HUDEP-2 (cell line): ENCODE data around the gene NFATC2.

Experiments
- DNase-seq, 76 experiments: peaks; one replicate each; lab custom pipeline; 2025; ENCODE audit not compliant: unreplicated experiment in 76 of 76; lab: John Stamatoyannopoulos, UW

The NFATC2 gene

DNA sequence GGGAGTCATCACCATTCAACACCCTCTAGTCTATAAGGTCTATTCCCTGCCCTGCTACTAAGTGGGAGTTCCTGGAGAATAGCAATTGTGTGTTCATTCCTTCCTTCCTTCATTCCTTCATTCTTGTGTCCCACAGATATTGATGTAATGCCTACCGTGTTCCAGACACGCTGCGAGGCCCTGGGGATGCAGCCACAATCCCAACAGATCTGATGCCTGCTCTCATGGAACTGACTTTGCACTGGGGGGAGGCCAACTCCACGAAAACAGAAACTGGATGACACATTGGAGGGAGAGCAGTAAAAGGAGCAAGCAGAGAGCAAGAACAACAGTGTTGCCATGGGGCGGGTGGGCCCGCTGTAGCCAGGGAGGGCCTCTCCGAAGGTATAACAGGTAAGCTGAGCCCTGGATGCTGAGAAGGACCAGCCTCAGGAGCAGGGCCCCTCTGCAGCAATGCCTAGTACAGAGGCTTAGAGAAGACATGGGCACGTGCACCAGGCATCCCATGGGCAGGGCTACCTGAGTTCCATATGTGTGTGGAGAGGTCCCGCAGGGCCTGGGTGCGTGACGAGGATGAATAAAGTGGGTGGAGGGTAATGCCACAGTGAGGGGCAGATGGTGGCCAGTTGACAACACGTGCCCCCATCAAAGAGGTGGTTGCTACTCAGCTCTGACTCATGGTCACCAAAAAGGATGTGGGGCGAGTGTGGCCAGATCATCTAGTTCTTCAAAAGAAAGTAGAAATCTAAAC is 173.9 kb downstream of the NFATC2 start:
- no peak for DNase-seq

GRCh38 chr20:51366155-51366886 is 176.2 kb downstream of the NFATC2 start:
- DNase-seq: no peak

DNA sequence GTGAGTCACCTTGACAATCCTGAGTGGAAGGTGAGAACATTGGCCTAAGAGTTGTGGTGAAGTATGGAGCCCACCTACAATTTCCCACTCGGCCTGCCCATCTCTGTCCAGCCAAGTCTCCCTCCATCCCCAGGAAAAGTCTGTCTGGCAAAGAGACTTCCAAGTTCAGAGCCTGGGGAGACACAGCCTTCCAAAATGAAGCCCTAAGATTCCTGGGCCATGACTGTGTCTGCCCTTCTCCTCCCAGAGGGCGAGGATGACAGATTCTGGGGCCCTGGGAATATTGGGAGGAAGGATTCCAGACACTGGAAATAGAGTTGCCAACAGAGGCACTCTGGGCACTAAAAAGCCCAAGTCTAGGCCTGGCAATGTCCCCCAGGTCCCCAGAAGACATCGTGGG is 176.8 kb downstream of the NFATC2 start:
- no peak for DNase-seq

DNA sequence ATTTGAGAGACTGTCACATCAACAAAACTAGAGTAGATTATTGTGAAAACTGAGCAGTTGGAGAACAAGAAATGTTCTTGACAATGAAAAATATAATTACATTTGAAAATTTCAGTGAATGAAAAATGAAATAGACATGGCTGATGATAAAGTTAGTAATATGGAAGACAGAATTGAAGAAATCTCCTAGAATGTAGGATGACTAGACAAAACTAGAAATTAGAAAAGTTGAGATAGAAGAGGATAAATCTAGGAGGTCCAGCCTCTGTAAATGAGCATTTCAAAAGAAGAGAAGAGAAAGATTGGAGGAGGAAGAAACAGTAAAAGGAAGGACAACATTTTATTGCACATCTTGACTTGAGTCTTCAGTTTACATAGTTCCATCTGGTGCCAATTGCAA is 178.7 kb downstream of the NFATC2 start:
- DNase-seq: no peak

DNA sequence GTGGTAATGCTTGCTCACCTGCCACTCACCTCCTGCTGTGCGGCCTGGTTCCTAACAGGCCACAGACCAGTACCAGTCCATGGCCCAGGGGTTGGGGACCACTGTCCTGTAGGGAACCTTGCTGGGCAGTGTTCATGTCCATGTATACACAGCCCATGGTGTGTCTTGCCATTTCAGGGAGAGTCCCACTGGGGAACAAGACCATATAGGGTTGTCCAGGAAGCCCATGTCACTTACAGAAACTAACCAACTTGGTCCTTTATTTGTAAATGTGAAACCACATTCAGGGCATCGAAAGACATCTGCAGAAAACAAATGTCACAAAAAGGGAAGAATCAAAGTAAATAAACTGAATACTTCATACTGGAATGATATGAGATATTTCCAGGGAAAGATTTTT is 179.1 kb downstream of the NFATC2 start:
- DNase-seq: no peak

GRCh38 chr20:51362254-51362653 is 180.3 kb downstream of the NFATC2 start:
- DNase-seq: no peak

DNA sequence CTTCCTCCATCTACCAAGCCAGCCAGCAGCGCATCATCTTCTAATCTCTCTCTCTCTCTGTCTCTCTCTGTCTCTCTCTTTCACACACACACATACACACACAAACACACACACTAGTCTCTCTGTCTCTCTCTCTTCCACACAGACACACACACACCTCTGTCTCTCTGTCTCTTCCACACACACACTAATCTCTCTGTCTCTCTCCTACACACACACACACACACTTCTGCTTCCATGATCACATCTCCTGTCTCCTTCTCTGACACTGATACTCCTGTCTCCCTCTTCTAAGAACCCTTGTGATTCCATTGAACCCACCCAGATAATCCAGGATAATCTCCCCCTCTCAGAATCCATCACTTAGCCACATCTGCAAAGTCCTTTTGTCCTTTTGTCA is 181.3 kb downstream of the NFATC2 start:
- DNase-seq: no peak

GRCh38 chr20:51360451-51361201 is 181.9 kb downstream of the NFATC2 start:
- DNase-seq: no peak

GRCh38 chr20:51359947-51360346 is 182.6 kb downstream of the NFATC2 start:
- no peak for DNase-seq

DNA sequence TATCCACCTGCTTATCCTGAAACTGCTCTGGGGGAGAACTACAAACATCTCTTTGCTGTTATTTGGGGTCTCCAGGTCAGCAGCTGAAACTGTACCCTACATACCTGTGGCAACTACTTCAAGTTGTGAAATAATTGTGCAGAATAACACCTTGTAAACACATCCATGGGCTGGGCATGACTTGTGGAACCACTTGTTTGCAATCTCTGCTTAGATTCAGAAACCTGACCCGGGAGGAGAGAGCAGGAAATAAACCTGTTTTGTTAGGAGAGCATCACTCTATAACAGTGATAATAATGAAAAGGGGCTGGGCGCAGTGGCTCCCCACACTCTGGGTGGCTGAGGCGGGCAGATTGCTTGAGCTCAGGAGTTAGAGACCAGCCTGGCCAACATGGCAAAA is 183.1 kb downstream of the NFATC2 start:
- DNase-seq: no peak

DNA sequence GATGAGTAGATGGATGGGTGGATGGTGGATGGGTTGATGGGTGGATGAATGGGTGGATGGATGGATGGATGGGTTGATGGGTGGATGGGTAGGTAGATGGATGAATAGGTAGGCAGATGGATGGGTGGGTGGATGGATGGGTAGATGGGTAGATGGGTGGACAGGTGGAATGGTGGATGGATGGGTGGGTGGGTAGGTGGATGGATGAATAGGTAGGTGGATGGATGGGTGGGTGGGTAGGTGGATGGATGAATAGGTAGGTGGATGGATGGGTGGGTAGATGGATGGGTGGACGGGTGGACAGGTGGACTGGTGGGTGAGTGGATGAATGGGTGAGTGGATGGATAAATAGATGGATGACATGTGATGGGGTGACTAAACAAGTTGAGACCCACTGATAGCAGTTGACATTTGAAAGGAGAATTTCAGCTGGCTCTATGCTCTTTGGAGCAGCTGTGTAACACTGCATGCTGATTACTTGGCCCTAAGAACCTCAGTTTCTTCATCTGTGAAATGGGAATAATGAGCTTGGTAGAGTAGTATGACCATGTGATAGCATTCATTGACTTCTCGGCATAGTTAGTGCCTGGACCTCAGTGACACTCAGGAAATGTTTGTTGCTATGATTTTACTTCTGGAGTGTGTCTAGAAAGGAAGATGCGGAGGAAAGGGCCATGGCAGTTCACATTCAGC is 184.3 kb downstream of the NFATC2 start:
- no peak for DNase-seq

DNA sequence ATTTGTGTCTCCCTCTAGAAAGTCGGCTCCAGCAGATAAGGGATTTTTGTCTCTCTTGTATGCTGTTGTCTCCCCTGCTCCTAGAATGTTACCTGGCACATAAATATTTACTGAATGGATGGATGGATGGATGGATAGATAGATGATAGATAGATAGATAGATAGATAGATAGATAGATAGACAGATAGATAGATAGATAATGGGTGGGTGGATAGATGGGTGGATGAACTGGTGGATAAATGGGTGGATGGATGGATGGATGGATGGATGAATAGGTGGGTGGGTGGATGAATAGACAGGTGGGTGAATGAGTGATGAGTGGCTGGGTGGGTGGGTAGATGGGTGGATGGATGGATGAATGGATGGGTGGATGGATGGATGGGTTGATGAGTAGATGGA is 185.0 kb downstream of the NFATC2 start:
- no peak for DNase-seq

- DNase-seq: no peak
Measured at GRCh38 chr20:51356871-51357270, 185.6 kb downstream of the NFATC2 start.

DNA sequence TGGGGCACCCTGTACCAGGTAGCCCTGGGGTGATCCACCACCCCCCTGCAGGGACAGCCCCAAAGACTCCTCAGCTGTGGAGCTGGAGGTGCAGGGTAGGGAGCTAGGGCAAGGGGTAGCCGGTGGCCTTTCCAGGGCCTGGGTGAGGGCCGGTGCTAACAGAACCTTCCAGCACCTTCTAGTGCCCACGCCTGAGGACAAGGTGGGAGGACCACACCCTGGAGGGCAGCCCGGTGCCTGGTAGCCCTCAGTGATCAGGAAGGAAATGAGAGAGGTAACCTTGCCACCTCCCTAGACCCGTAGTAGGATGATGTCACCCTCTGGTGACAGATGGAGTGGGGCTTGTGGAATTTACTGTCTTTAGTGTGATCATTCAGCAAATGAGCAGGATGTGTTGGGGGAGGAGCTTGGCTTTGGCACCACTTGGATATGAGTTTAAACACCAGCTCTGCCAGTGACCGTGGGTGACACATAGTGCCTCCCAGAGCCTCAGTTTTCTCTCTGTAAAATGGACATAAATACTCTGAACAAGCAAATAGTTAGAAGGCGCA is 187.7 kb downstream of the NFATC2 start:
- no peak for DNase-seq

- DNase-seq: no peak
Measured at GRCh38 chr20:51354191-51354768, 188.2 kb downstream of the NFATC2 start.

DNA sequence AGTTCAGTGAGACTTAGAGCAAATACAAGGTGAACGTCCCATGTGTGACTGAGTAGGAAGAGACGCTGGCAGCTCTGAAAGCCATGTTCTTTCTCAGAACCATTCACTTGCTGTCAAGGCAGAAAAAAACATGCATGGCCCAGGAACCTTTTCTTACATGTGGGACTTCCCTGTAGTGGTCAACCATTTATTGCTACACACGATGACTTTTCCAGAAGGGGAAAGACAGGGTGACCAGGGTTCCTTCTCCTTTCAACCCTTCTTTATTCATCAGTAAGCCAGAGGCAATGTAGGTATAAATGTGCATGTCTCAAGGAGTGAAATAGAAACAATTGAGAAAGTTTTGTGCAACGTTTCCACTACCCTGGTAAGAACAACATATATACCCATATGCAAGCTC is 189.0 kb downstream of the NFATC2 start:
- no peak for DNase-seq

DNA sequence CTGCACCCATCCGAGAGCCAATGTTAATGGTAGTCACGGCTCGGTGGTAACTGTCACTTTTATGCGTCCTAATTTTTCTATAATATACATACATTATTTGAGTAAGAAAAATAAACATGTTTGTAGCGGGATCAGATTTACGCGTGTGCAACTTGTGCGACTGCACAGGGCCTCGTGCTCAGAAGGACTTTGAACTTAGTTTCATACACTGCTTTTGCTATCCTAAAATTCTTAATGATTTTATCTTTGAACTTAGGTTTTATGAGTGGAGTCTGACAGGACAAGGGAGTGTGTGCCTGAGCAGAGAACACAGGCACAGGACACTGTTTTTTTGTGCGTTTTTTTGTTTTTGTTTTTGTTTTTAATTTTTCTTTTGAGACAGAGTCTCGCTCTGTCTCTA is 189.7 kb downstream of the NFATC2 start:
- DNase-seq: no peak

DNA sequence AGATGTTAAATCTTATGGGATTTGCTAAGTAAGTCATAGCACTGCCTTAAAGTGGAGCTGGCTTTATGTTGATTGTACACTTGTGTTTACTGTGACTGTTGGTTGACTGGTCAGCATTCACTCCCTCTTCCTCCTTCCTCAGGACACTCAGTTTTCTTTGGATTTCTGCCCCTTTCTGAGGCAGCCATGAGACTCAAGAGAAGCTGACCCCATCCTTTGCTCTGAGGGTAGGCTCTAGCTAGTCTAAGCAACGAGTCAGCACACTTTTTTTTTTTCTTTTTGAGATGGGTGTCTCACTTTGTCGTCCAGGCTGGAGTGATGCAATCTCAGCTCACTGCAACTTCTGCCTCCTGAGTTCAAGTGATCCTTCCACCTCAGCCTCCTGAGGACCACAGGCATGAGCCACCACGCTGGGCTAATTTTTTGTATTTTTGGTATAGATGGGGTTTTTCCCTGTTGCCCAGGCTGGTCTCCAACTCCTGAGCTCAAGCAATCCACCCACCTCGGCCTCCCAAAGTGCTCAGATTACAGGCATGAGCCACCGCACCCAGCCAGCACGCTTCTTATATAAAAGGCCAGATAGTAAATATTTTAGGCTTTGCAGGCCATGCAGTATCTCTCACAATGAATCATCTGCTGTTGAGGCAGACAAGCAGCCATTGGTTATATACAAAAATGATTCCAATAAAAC is 191.4 kb downstream of the NFATC2 start:
- DNase-seq: no peak

DNA sequence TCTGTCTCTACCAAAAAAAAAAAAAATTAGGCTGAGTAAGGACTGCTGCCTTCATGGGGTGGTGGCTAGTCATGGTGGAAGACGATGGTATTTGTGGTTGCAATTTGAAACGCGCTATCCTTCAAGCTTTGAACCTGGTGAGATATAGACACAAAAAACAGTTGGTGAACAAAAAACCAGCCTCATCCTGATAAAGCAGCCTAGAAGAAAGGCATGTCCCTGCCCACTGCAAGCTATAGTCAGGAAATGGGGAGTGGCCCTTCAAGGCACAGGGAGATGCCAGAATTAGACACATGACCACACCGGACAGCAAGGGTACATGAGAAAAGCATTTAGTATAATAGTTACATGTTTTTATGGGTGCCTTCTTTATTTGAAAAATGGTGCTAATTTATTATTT is 193.6 kb downstream of the NFATC2 start:
- no peak for DNase-seq

- DNase-seq: no peak
Measured at GRCh38 chr20:51347831-51348230, 194.7 kb downstream of the NFATC2 start.
